ENCODE measurements around the gene FOXC1. TPM values are rescaled to one million over a fixed set of nuclear protein-coding genes. Genes with fewer than 3 reads are reported as not detected.

FOXC1 gene
- total and polyA plus RNA-seq, 2 experiments from 2014 or later = 0.60 to 1.1 TPM

DNA sequence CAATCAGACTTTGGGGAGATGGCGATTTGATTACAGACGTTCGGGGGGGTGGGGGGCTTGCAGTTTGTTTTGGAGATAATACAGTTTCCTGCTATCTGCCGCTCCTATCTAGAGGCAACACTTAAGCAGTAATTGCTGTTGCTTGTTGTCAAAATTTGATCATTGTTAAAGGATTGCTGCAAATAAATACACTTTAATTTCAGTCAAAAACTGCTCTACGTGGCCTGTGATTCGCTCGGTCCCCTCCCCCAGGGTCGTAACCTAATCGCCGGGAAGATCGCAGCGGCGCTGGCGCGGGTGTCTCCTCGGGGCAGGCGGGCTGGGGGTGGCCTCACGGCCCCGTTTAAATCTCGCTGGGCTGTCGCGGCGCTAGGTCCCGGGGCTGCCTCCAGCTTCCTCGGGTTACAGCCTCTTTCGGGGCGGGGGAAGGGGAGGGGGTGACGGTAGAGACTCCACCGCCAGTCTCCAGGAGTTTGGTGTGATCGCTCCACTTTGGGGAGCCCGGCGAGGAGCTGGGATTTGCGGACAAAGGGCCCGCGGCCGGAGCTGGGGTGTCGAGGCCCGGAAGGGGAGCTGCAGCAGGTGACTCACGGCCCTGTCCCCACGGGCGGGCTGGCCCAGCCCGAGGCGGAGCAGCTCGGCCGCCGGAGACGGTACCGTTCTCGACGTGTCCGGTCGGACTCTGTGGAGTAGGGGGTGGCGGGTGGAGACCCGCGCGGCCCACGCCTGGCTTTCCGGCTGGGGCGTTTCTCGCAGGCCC, 4.2 kb downstream of the FOXC1 start:
- Histone ChIP-seq H3K4me2 (peak overlapping the region; percentile 71), H3K79me2 (no peaks in the 10 kb centered on the region), H2AFZ (peak overlapping the region; percentile 45), H3K9me3 (ENCODE audit: low read depth) (no peaks in the 10 kb centered on the region), H3K27me3 (peaks cover 82% of the 10 kb centered on the region), H3K27ac (no peak overlapping the region), H3K4me1 (ENCODE audit: insufficient read depth) (peaks cover 15% of the 10 kb centered on the region), H4K20me1 (ENCODE audit: insufficient read depth, poor library complexity, severe bottlenecking) (peaks cover 5% of the 10 kb centered on the region), H3K36me3 (replicated peaks; ENCODE audit: insufficient read depth, low read depth) (no peaks in the 10 kb centered on the region), H3K9me2 (replicated peaks; ENCODE audit: insufficient read depth) (no peaks in the 10 kb centered on the region), H3K4me3 (no peak overlapping the region)
- DNase-seq (ENCODE audit: low spot score) = no peak
- 4% methylated on average over 48 of the region's 60 CpGs for WGBS (ENCODE audit: low lambda C conversion rate, missing lambda C conversion rate)
- peak; percentile 97 for TF ChIP-seq EZH2 (IDR thresholded peaks at IDR 0.05; ENCODE audit: borderline replicate concordance)
- TF ChIP-seq, protein P1, sequence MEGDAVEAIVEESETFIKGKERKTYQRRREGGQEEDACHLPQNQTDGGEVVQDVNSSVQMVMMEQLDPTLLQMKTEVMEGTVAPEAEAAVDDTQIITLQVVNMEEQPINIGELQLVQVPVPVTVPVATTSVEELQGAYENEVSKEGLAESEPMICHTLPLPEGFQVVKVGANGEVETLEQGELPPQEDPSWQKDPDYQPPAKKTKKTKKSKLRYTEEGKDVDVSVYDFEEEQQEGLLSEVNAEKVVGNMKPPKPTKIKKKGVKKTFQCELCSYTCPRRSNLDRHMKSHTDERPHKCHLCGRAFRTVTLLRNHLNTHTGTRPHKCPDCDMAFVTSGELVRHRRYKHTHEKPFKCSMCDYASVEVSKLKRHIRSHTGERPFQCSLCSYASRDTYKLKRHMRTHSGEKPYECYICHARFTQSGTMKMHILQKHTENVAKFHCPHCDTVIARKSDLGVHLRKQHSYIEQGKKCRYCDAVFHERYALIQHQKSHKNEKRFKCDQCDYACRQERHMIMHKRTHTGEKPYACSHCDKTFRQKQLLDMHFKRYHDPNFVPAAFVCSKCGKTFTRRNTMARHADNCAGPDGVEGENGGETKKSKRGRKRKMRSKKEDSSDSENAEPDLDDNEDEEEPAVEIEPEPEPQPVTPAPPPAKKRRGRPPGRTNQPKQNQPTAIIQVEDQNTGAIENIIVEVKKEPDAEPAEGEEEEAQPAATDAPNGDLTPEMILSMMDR (IDR thresholded peaks at IDR 0.05; ENCODE audit: poor library complexity) = no peak
- peak; percentile 56 for TF ChIP-seq EZH2phosphoT487 (IDR thresholded peaks at IDR 0.05; ENCODE audit: low read depth, severe bottlenecking, unreplicated experiment)

DNA sequence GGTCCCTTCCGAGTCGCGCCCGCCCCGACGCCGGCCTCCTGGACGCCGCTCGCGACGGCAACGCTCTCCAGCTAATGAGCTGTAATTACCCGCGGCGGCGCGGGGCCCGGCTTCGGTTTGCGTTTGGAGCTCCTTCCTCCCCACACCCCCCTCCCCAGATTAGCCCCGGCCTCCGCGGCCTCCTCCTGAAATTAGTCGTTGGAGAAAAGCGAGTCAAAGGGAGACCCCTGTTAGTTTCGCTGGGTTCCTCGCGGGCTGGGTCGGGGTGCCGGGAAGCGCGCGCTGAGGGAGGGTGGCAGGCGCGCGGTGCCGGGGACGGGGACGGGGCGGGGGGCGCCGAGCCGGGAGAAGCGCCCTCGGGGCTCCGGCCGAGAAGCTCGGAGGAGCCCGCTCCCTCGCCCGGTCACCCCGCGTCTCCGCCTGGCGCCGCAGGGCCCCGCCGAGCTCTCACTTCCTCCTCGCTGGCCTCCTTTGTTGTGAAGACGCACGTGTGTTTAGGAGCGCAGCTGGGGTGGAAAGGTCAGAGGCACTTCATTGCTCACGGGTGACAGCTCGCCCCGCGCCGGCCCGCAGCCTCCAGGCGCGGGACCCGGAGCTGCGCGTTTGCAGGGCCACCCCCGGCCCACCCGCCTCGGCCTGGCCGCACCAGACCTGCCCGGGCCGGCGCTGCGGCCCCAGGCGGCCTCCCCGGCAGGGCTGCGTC, 4.9 kb downstream of the FOXC1 start:
- H3K27ac ChIP-seq = no peak overlapping the region
- peaks cover 5% of the 10 kb centered on the region for H4K20me1 ChIP-seq (ENCODE audit: insufficient read depth, poor library complexity, severe bottlenecking)
- no peaks in the 10 kb centered on the region for H3K9me3 ChIP-seq (ENCODE audit: low read depth)
- DNase-seq (ENCODE audit: low spot score) = peak; percentile 44
- H3K9me2 ChIP-seq (replicated peaks; ENCODE audit: insufficient read depth) = no peaks in the 10 kb centered on the region
- H3K4me1 ChIP-seq (ENCODE audit: insufficient read depth) = peaks cover 14% of the 10 kb centered on the region
- peak overlapping the region; percentile 71 for H3K4me2 ChIP-seq
- H3K36me3 ChIP-seq (replicated peaks; ENCODE audit: insufficient read depth, low read depth) = no peaks in the 10 kb centered on the region
- H3K4me3 ChIP-seq = no peak overlapping the region
- H3K79me2 ChIP-seq = no peaks in the 10 kb centered on the region
- H2AFZ ChIP-seq = peak overlapping the region; percentile 45
- peak; percentile 94 for TF ChIP-seq EZH2 (IDR thresholded peaks at IDR 0.05; ENCODE audit: borderline replicate concordance)
- TF ChIP-seq EZH2phosphoT487 (IDR thresholded peaks at IDR 0.05; ENCODE audit: low read depth, severe bottlenecking, unreplicated experiment) = peak; percentile 83
- TF ChIP-seq, protein P1 (IDR thresholded peaks at IDR 0.05; ENCODE audit: poor library complexity) = no peak
- WGBS (ENCODE audit: low lambda C conversion rate, missing lambda C conversion rate) = 3% methylated on average over 22 of the region's 85 CpGs
- peaks cover 85% of the 10 kb centered on the region for H3K27me3 ChIP-seq

DNA sequence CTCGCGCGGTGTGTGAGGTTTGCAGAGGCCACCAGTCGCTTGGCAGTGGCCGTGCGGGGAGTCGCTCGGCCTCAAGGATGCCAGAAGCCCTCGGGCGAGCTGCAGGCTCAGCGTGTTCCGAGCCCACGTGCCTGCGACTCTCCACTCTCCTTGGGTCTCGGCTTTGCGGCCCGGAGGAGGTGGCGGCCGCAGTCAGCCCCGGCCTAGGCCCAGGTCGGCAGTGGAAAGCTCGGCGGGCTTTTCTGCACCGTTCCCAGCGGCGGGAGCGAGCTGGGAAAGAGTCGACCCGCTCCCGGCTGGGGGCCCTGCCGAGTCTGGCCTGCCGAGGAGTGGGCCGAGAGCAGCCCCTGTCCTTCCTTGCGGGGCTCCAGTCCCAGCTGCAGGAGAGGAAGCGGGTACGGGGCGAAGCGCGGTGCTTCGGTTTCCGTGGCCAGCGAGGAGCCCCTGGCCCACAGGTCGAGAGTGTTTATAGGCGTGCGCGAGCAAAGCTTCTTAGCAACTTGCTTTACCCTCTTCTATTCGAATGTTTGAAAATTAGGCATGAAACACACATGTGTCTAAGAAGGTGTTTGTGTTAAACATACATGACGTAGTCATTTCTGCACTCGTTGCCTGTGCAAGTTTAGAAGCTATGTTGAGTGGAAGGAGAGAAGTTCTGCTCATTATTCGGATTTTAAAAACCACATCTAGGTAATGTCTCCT, 5.6 kb downstream of the FOXC1 start:
- peaks cover 18% of the 10 kb centered on the region for H3K4me1 ChIP-seq (ENCODE audit: insufficient read depth)
- peaks cover 5% of the 10 kb centered on the region for H4K20me1 ChIP-seq (ENCODE audit: insufficient read depth, poor library complexity, severe bottlenecking)
- H2AFZ ChIP-seq = peak overlapping the region; percentile 45
- H3K9me2 ChIP-seq (replicated peaks; ENCODE audit: insufficient read depth) = no peaks in the 10 kb centered on the region
- TF ChIP-seq EZH2 (IDR thresholded peaks at IDR 0.05; ENCODE audit: borderline replicate concordance) = peak; percentile 24
- TF ChIP-seq, protein P1 (IDR thresholded peaks at IDR 0.05; ENCODE audit: poor library complexity) = no peak
- H3K9me3 ChIP-seq (ENCODE audit: low read depth) = no peaks in the 10 kb centered on the region
- 23% methylated on average over 49 of the region's 50 CpGs for WGBS (ENCODE audit: low lambda C conversion rate, missing lambda C conversion rate)
- peak overlapping the region; percentile 71 for H3K4me2 ChIP-seq
- peaks cover 92% of the 10 kb centered on the region for H3K27me3 ChIP-seq
- no peaks in the 10 kb centered on the region for H3K79me2 ChIP-seq
- H3K4me3 ChIP-seq = no peak overlapping the region
- H3K36me3 ChIP-seq (replicated peaks; ENCODE audit: insufficient read depth, low read depth) = no peaks in the 10 kb centered on the region
- no peak overlapping the region for H3K27ac ChIP-seq
- no peak for DNase-seq (ENCODE audit: low spot score)

Measured in hepatocyte (in vitro differentiated cells).